ENCODE data around the gene ICAM5. TPM values are rescaled to one million over a fixed set of nuclear protein-coding genes. Genes with fewer than 3 reads are reported as not detected.

The ICAM5 gene
- total RNA-seq, 1 experiment from 2014 or later, result 1.6 TPM

GRCh38 chr19:10268071-10268470, 21.7 kb upstream of the ICAM5 start:
- Histone ChIP-seq H2BK5ac (ENCODE audit: insufficient read length, low read length) (no peak overlapping the region), H3K27me3 (ENCODE audit: insufficient read depth, low read length) (peaks cover 9% of the 10 kb centered on the region; the same call in 1 of the 2 replicates), H2BK15ac (ENCODE audit: low read depth, low read length) (no peak overlapping the region), H2BK12ac (ENCODE audit: insufficient read length, low read depth, low read length) (no peak overlapping the region), H4K91ac (ENCODE audit: insufficient read length, low read depth, low read length) (no peak overlapping the region), H3K14ac (ENCODE audit: insufficient read depth, low read length) (no peak overlapping the region), H2BK20ac (ENCODE audit: low read depth, low read length, poor library complexity, severe bottlenecking) (no peak overlapping the region), H4K5ac (ENCODE audit: insufficient read length, low read depth, low read length) (no peak overlapping the region), H3K23ac (ENCODE audit: insufficient read length, low read depth, low read length) (no peak overlapping the region), H3K4ac (ENCODE audit: low read depth, low read length) (no peak overlapping the region), H3K56ac (ENCODE audit: insufficient read length, low read depth, low read length) (no peak overlapping the region), H3K79me2 (ENCODE audit: insufficient read depth, low read length) (no peaks in the 10 kb centered on the region), H3K9ac (ENCODE audit: extremely low read depth, insufficient read length, low read length) (no peak overlapping the region), H3K4me1 (ENCODE audit: insufficient read depth, low read length) (no peaks in the 10 kb centered on the region), H3K79me1 (ENCODE audit: insufficient read depth, low read depth, low read length, poor library complexity, severe bottlenecking) (no peaks in the 10 kb centered on the region), H3K18ac (ENCODE audit: insufficient read length, low read depth, low read length) (no peak overlapping the region), H3K27ac (ENCODE audit: insufficient read length, low read depth, low read length) (no peak overlapping the region), H2AK5ac (ENCODE audit: insufficient read length, low read length) (no peak overlapping the region), H2BK120ac (ENCODE audit: low read depth, low read length, poor library complexity, severe bottlenecking) (no peak overlapping the region), H3T11ph (ENCODE audit: low read length) (no peak overlapping the region), H4K20me1 (ENCODE audit: control insufficient read depth, insufficient read depth, insufficient read length) (no peaks in the 10 kb centered on the region), H3K4me2 (ENCODE audit: insufficient read depth, insufficient read length, low read length) (no peak overlapping the region), H3K23me2 (ENCODE audit: insufficient read length, low read depth, low read length, poor library complexity, severe bottlenecking) (peaks cover 6% of the 10 kb centered on the region), H2AFZ (ENCODE audit: low read length) (no peak overlapping the region), H4K8ac (replicated peaks; ENCODE audit: insufficient read length, low read depth, low read length) (no peak overlapping the region), H3K9me3 (ENCODE audit: control insufficient read depth, low read depth, low read length) (no peaks in the 10 kb centered on the region)
- H3K27me3 Mint-ChIP-seq (ENCODE audit: low read depth), result peaks cover 59% of the 10 kb centered on the region
- H3K27ac Mint-ChIP-seq, result no peak overlapping the region
- H3K9me3 Mint-ChIP-seq, result no peaks in the 10 kb centered on the region
- H3K4me3 Mint-ChIP-seq, result no peak overlapping the region
- TF ChIP-seq, protein P1, sequence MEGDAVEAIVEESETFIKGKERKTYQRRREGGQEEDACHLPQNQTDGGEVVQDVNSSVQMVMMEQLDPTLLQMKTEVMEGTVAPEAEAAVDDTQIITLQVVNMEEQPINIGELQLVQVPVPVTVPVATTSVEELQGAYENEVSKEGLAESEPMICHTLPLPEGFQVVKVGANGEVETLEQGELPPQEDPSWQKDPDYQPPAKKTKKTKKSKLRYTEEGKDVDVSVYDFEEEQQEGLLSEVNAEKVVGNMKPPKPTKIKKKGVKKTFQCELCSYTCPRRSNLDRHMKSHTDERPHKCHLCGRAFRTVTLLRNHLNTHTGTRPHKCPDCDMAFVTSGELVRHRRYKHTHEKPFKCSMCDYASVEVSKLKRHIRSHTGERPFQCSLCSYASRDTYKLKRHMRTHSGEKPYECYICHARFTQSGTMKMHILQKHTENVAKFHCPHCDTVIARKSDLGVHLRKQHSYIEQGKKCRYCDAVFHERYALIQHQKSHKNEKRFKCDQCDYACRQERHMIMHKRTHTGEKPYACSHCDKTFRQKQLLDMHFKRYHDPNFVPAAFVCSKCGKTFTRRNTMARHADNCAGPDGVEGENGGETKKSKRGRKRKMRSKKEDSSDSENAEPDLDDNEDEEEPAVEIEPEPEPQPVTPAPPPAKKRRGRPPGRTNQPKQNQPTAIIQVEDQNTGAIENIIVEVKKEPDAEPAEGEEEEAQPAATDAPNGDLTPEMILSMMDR (conservative IDR thresholded peaks at IDR 0.05), result no peak
- no peaks in the 10 kb centered on the region for H3K36me3 Mint-ChIP-seq (ENCODE audit: insufficient read depth in 1 of 3, low read depth in 3 of 3)
- no CpG with 5 or more reads among the region's 6 CpGs for WGBS (ENCODE audit: extremely low coverage, insufficient read length, low lambda C conversion rate)
- no peak for DNase-seq
- 0 out of 4 replicates have a peak, but pooled peaks cover 0 to 6% of the 10 kb centered on the region in 2 experiments for H3K4me1 Mint-ChIP-seq
